Measurements from ENCODE around the gene HOXC12.

HOXC12 gene

DNA sequence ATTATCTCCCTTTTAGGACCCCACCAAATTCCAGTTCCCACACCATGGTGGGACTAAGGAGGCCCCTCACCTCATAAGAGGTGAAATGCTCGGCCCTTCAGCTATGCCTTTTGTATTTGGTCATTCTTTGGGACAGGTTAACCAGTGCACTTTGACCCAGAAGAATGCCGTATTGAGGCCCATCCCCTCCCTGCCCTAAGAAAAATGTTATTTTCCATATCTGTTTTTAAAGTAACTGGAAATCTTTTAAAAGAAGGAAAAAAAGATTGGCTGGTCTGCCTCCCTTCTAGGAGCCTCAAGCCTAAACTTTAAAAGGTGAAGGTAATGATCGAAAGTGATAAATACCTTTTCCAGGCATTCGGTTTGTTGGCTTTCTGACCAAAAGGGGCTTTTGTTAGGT is 21.8 kb upstream of the HOXC12 start:
- TF ChIP-seq POLR2AphosphoS5 (IDR thresholded peaks at IDR 0.05; ENCODE audit: low read depth, low read length), result no peak
- TF ChIP-seq TAF1 (IDR thresholded peaks at IDR 0.05; ENCODE audit: borderline replicate concordance, low read depth, low read length), result no peak
- TF ChIP-seq POLR2A (IDR thresholded peaks at IDR 0.05; ENCODE audit: low read depth, low read length), result no peak
- DNase-seq (ENCODE audit: insufficient read length) (no peak), FAIRE-seq (no peak)

DNA sequence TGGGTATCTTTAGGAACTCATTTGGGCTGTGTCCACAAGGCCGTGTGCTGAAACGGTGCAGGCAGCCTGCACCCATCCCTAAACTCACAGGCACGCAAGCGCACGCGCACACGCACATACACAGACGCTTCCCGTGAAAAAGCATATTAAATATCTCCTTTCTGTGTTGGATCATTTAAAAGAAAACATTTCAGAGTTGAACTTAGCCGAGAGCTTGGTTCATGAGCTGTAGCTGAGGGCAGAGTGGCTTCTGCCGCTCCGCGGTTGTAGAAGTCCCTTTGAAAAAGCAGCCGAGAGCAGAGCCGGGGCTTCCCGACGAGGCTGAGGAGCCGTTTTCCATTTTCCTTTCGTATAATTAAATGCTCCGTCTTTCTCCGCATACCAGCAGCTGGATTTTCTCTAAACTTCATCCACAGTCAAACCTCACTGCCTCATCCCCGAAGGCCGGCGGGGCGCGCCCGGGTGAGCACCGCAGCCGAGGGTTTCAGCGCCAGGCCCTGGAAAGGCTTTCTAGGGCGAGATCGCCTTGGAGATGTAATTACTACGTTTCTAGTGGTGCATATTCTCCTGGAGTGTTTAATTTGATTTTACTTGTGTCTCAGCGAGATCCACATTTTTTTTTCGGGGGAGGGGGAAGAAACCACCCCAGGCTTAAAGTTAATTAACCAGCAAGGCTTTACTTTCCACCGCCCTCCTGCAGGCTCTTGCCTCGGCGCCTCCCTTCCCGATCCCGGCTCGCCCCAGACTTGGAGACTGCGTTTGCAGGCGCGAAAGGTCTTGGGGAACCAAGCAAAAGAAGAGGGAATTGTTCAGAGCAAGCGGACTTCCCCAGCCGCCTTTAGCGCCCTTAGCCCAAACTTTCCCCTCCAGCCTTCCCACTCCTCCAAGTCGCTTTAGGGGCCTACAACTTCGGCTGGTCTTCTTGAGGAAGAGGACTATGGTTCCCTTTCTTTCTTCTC is 19.0 kb upstream of the HOXC12 start:
- TF ChIP-seq POLR2AphosphoS5 (IDR thresholded peaks at IDR 0.05; ENCODE audit: low read depth, low read length), result no peak
- no peak for TF ChIP-seq TAF1 (IDR thresholded peaks at IDR 0.05; ENCODE audit: borderline replicate concordance, low read depth, low read length)
- no peak for TF ChIP-seq POLR2A (IDR thresholded peaks at IDR 0.05; ENCODE audit: low read depth, low read length)
- DNase-seq (ENCODE audit: insufficient read length) (no peak), FAIRE-seq (no peak)

DNA sequence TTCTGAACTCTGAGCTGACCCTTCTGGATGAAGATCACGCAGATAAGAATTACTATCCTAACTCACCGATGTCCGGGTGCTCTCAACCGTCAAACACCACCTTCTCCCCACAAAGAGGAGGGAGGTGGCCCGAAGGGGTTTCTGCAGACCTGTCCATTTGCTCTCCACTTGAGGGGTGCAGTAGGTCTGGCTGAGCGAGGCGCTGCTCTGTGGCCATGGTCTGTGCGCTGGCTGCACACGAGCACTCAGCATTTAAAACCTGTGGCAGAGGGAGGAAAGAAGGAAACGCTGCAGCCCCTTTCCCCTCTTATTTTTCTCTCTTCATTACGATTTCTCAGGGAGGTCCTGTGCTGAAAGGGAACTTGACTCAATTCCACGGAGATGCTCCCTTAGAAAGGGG is 17.6 kb upstream of the HOXC12 start:
- TF ChIP-seq TAF1 (IDR thresholded peaks at IDR 0.05; ENCODE audit: borderline replicate concordance, low read depth, low read length), result no peak
- no peak for TF ChIP-seq POLR2A (IDR thresholded peaks at IDR 0.05; ENCODE audit: low read depth, low read length)
- TF ChIP-seq POLR2AphosphoS5 (IDR thresholded peaks at IDR 0.05; ENCODE audit: low read depth, low read length), result no peak
- FAIRE-seq (no peak), DNase-seq (ENCODE audit: insufficient read length) (no peak)

GRCh38 chr12:53937596-53938325 is 16.9 kb upstream of the HOXC12 start:
- no peak for DNase-seq (ENCODE audit: insufficient read length)
- TF ChIP-seq TAF1 (IDR thresholded peaks at IDR 0.05; ENCODE audit: borderline replicate concordance, low read depth, low read length), result no peak
- no peak for TF ChIP-seq POLR2AphosphoS5 (IDR thresholded peaks at IDR 0.05; ENCODE audit: low read depth, low read length)
- TF ChIP-seq POLR2A (IDR thresholded peaks at IDR 0.05; ENCODE audit: low read depth, low read length), result no peak
- FAIRE-seq, result no peak

DNA sequence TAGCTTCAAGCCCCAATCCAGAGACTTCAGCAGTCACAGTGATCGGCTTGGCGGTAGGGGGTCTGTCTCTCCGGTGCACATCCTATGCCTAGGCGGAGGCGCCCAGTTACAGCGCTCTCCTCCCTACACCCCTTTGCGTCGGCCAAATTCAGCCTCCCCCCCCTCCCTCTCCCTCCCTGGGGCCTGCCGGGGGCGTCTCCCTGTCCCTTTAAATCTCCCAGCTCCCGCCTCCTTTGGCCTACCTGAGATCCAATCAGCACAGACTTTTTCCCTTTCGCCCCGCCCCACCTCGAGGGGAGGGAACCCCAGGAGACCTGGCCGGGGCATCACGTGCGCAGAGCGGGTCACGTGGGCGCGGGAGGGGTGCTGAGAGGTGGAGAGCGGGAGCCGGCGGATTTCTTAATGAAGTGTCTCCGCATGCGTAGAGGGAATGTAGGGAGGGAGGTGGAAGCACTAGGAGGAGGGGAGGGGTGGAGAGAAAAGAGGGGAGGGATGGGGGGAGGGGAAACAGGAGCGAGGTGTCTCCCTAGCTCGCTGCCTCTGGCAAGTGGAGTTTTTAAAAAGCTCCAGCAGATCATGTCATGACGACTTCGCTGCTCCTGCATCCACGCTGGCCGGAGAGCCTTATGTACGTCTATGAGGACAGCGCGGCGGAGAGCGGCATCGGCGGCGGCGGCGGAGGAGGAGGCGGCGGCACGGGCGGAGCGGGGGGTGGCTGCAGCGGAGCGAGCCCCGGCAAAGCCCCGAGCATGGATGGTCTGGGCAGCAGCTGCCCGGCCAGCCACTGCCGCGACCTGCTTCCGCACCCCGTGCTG is 16.2 kb upstream of the HOXC12 start, which contains the start of gene HOXC13:
Gene HOXC13 (plus strand): TSS at position 506 of the 815 bp plus-strand sequence. CDS start 76 bp downstream, at position 582.
- DNase-seq (ENCODE audit: insufficient read length) (no peak), FAIRE-seq (no peak)
- TF ChIP-seq POLR2AphosphoS5 (IDR thresholded peaks at IDR 0.05; ENCODE audit: low read depth, low read length), result no peak
- TF ChIP-seq POLR2A (IDR thresholded peaks at IDR 0.05; ENCODE audit: low read depth, low read length), result no peak
- no peak for TF ChIP-seq TAF1 (IDR thresholded peaks at IDR 0.05; ENCODE audit: borderline replicate concordance, low read depth, low read length)

GRCh38 chr12:53939141-53940108 is 15.3 kb upstream of the HOXC12 start:
- no peak for FAIRE-seq
- DNase-seq (ENCODE audit: insufficient read length), result no peak
- TF ChIP-seq POLR2A (IDR thresholded peaks at IDR 0.05; ENCODE audit: low read depth, low read length) (no peak), POLR2AphosphoS5 (IDR thresholded peaks at IDR 0.05; ENCODE audit: low read depth, low read length) (no peak), TAF1 (IDR thresholded peaks at IDR 0.05; ENCODE audit: borderline replicate concordance, low read depth, low read length) (no peak)

GRCh38 chr12:53940443-53941014 is 14.2 kb upstream of the HOXC12 start:
- FAIRE-seq (no peak), DNase-seq (ENCODE audit: insufficient read length) (no peak)
- TF ChIP-seq TAF1 (IDR thresholded peaks at IDR 0.05; ENCODE audit: borderline replicate concordance, low read depth, low read length) (no peak), POLR2AphosphoS5 (IDR thresholded peaks at IDR 0.05; ENCODE audit: low read depth, low read length) (no peak), POLR2A (IDR thresholded peaks at IDR 0.05; ENCODE audit: low read depth, low read length) (no peak)

GRCh38 chr12:53941187-53941586 is 13.5 kb upstream of the HOXC12 start:
- no peak for FAIRE-seq
- TF ChIP-seq TAF1 (IDR thresholded peaks at IDR 0.05; ENCODE audit: borderline replicate concordance, low read depth, low read length) (no peak), POLR2A (IDR thresholded peaks at IDR 0.05; ENCODE audit: low read depth, low read length) (no peak), POLR2AphosphoS5 (IDR thresholded peaks at IDR 0.05; ENCODE audit: low read depth, low read length) (no peak)
- no peak for DNase-seq (ENCODE audit: insufficient read length)

DNA sequence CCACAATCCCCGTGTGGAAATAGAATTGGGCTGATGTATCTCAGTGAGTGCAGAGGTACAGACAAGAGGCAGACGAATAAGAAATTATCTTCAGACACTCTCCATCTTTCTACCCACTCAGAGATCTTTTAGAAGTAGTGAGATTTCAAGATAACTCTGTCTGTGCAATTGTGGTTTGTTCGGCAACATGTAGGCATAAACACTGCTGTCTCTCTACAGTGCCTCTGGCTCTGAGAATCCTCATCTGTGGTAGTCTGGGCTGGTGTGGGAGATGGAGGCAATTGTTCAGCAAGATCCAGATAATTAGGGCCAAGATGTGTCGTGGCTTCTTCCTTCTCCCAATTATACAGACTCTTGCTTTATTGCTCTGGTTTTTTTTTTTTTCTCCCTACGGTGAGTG is 13.0 kb upstream of the HOXC12 start:
- FAIRE-seq (no peak), DNase-seq (ENCODE audit: insufficient read length) (no peak)
- TF ChIP-seq TAF1 (IDR thresholded peaks at IDR 0.05; ENCODE audit: borderline replicate concordance, low read depth, low read length), result no peak
- no peak for TF ChIP-seq POLR2AphosphoS5 (IDR thresholded peaks at IDR 0.05; ENCODE audit: low read depth, low read length)
- no peak for TF ChIP-seq POLR2A (IDR thresholded peaks at IDR 0.05; ENCODE audit: low read depth, low read length)

All from GM12892 (cell line).